CD14-positive monocyte (primary cell): ENCODE measurements around the gene EIF3J. TPM values are rescaled to one million over a fixed set of nuclear protein-coding genes. Genes with fewer than 3 reads are reported as not detected.
A peak's percentile ranks its signal among the peaks of the same experiment; 100 is the strongest.

Source experiments
- DNase-seq, 3 donors: peaks; one replicate each; pipeline ENCODE4 v3.0.0-alpha.2; 2011 to 2022
- H2AFZ ChIP-seq: 2 replicates; pipeline ENCODE4 v1.6.0; 2012; ENCODE audit warnings: mild to moderate bottlenecking, low read depth, low read length, inconsistent platforms; ENCODE audit not compliant: insufficient read depth, poor library complexity, severe bottlenecking
- H3K27ac ChIP-seq, 2 donors: 1 replicate in 1 of 2; 2 replicates in 1 of 2; pipeline ENCODE4 v1.5.1; 2012 to 2013; ENCODE audit warnings: low read length in 2 of 2, control low read depth in 1 of 2, inconsistent platforms in 1 of 2, low read depth in 1 of 2, mild to moderate bottlenecking in 1 of 2
- H3K27me3 ChIP-seq, 2 donors: one replicate each; pipeline versions ENCODE4 v1.6.0 to v1.6.1; 2011 to 2013; ENCODE audit warnings: low read length in 2 of 2; ENCODE audit not compliant: control insufficient read depth in 2 of 2, insufficient read depth in 2 of 2
- H3K36me3 ChIP-seq, 2 donors: replicated peaks in 1 of 2; 1 replicate in 1 of 2; 2 replicates in 1 of 2; pipeline versions ENCODE4 v1.5.1 to v1.6.1; 2012 to 2013; ENCODE audit warnings: low read length in 2 of 2, control low read depth in 1 of 2, inconsistent platforms in 1 of 2, mild to moderate bottlenecking in 1 of 2; ENCODE audit not compliant: insufficient read depth in 2 of 2, control insufficient read depth in 1 of 2
- H3K4me1 ChIP-seq, 2 donors: 1 replicate in 1 of 2; 2 replicates in 1 of 2; pipeline versions ENCODE4 v1.5.1 to v1.6.1; 2012 to 2013; ENCODE audit warnings: low read length in 2 of 2, control low read depth in 1 of 2, inconsistent platforms in 1 of 2, mild to moderate bottlenecking in 1 of 2, moderate library complexity in 1 of 2; ENCODE audit not compliant: insufficient read depth in 2 of 2, control insufficient read depth in 1 of 2
- H3K4me2 ChIP-seq: replicated peaks from 2 replicates; pipeline ENCODE3; 2012; ENCODE audit warnings: low read length, moderate library complexity, mild to moderate bottlenecking; ENCODE audit not compliant: poor library complexity, severe bottlenecking; ENCODE audit errors: extremely low read depth
- H3K4me3 ChIP-seq, 3 experiments: fragments of 200-600 bp in 1 of 3; sonication (generic) in 1 of 3; replicated peaks in 1 of 3; 1 replicate in 2 of 3; 2 replicates in 1 of 3; pipeline ENCODE4 v1.5.1; 2011 to 2013; ENCODE audit warnings: low read length in 3 of 3, mild to moderate bottlenecking in 3 of 3, control low read depth in 2 of 3, low read depth in 2 of 3, inconsistent platforms in 1 of 3, moderate library complexity in 1 of 3
- H3K79me2 ChIP-seq: 2 replicates; pipeline ENCODE4 v1.6.0; 2012; ENCODE audit warnings: mild to moderate bottlenecking, control low read depth, inconsistent platforms, low read length, moderate library complexity; ENCODE audit not compliant: insufficient read depth
- H3K9ac ChIP-seq: 2 replicates; pipeline ENCODE4 v1.6.0; 2017; ENCODE audit warnings: low read length, mild to moderate bottlenecking; ENCODE audit not compliant: insufficient read depth, poor library complexity, severe bottlenecking
- H3K9me3 ChIP-seq, 2 donors: replicated peaks in 1 of 2; 1 replicate in 1 of 2; 2 replicates in 1 of 2; pipeline versions ENCODE4 v1.5.1 to v1.6.1; 2012 to 2013; ENCODE audit warnings: low read length in 2 of 2, control low read depth in 1 of 2; ENCODE audit not compliant: control insufficient read depth in 1 of 2, insufficient read depth in 1 of 2
- H4K20me1 ChIP-seq: 2 replicates; pipeline ENCODE4 v1.6.0; 2012; ENCODE audit warnings: mild to moderate bottlenecking, low read length, control low read depth, moderate library complexity; ENCODE audit not compliant: insufficient read depth
- H3K27ac Mint-ChIP-seq, 7 donors: one replicate each; pipeline ENCODE4 v1.8.0; 2020; ENCODE audit warnings: mild to moderate bottlenecking in 7 of 7, mixed read lengths in 7 of 7, moderate library complexity in 6 of 7, inconsistent platforms in 2 of 7
- H3K27me3 Mint-ChIP-seq, 3 donors: one replicate each; pipeline ENCODE4 v1.8.0; 2021 to 2022; ENCODE audit warnings: low read depth in 3 of 3, mild to moderate bottlenecking in 3 of 3, mixed read lengths in 3 of 3, moderate library complexity in 3 of 3, inconsistent platforms in 1 of 3
- H3K36me3 Mint-ChIP-seq, 2 donors: one replicate each; pipeline ENCODE4 v1.8.0; 2020; ENCODE audit warnings: mixed read lengths in 2 of 2, inconsistent platforms in 1 of 2, mild to moderate bottlenecking in 1 of 2
- H3K4me1 Mint-ChIP-seq: one replicate; pipeline ENCODE4 v1.8.0; 2020; ENCODE audit warnings: mild to moderate bottlenecking, mixed read lengths
- H3K4me3 Mint-ChIP-seq, 2 donors: one replicate each; pipeline ENCODE4 v1.8.0; 2020; ENCODE audit warnings: mild to moderate bottlenecking in 2 of 2, mixed read lengths in 2 of 2, moderate library complexity in 1 of 2
- H3K9me3 Mint-ChIP-seq, 7 donors: one replicate each; pipeline ENCODE4 v1.8.0; 2020 to 2022; ENCODE audit warnings: mixed read lengths in 7 of 7, mild to moderate bottlenecking in 6 of 7, moderate library complexity in 6 of 7, inconsistent platforms in 2 of 7
- WGBS: methylation state at CpG from one replicate; pipeline ENCODE4 v1.1.5; 2013; ENCODE audit warnings: missing lambda C conversion rate; ENCODE audit not compliant: insufficient coverage; 5-methylcytosine and 5-hydroxymethylcytosine counted together
- intact Hi-C, 2 donors: fragments of 100-400 bp; cut with micrococcal nuclease; formaldehyde crosslinking; loops; one replicate each; pipeline versions ENCODE4 v1.15.0 to v1.15.1; 2023
- polyA plus RNA-seq, 3 donors: library from polyadenylated mRNA; depleted of rRNA in 1 of 3; unstranded in 2 of 3; stranded (reverse) in 1 of 3; fragments of 300-500 nt in 2 of 3; fragments of >200 nt in 1 of 3; fragmentation: Illumina TruSeq in 2 of 3; gene quantifications; 1 replicate in 2 of 3; 2 replicates in 1 of 3; pipeline ENCODE4 v1.2.3, GENCODE V29; 2012 to 2021
- TF ChIP-seq, protein P1 (sequence below): fragments of 200-600 bp; IDR thresholded peaks from one replicate; pipeline ENCODE4 v1.8.0; 2022; ENCODE audit warnings: antibody characterized with exemption, mild to moderate bottlenecking

The EIF3J gene
- polyA plus RNA-seq, 3 donors: 9.7 to 20.1 (median 13.5) TPM

- H3K4me2 ChIP-seq: no peak overlapping the region
- Mint-ChIP-seq H3K27ac (peak overlapping the region in 2 of 7 donors; percentile 6 to 28), H3K27me3 (no peaks in the 10 kb centered on the region), H3K36me3 (peaks cover 89 to 97% of the 10 kb centered on the region in 2 donors), H3K4me1 (no peaks in the 10 kb centered on the region), H3K4me3 (no peak overlapping the region), H3K9me3 (peaks cover 0 to 8% (median 3%) of the 10 kb centered on the region in 7 donors)
- H4K20me1 ChIP-seq: peaks cover 32% of the 10 kb centered on the region
- TF ChIP-seq, protein P1, sequence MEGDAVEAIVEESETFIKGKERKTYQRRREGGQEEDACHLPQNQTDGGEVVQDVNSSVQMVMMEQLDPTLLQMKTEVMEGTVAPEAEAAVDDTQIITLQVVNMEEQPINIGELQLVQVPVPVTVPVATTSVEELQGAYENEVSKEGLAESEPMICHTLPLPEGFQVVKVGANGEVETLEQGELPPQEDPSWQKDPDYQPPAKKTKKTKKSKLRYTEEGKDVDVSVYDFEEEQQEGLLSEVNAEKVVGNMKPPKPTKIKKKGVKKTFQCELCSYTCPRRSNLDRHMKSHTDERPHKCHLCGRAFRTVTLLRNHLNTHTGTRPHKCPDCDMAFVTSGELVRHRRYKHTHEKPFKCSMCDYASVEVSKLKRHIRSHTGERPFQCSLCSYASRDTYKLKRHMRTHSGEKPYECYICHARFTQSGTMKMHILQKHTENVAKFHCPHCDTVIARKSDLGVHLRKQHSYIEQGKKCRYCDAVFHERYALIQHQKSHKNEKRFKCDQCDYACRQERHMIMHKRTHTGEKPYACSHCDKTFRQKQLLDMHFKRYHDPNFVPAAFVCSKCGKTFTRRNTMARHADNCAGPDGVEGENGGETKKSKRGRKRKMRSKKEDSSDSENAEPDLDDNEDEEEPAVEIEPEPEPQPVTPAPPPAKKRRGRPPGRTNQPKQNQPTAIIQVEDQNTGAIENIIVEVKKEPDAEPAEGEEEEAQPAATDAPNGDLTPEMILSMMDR: no peak
- H3K79me2 ChIP-seq: no peaks in the 10 kb centered on the region
- no peaks in the 10 kb centered on the region for H3K4me1 ChIP-seq
- intact Hi-C loops: no loop called here
- no peak overlapping the region for H2AFZ ChIP-seq
- no peak overlapping the region for H3K4me3 ChIP-seq
- no peak overlapping the region for H3K9ac ChIP-seq
- WGBS: 94% methylated on average over 5 of the region's 8 CpGs
- peaks cover 5% of the 10 kb centered on the region in 2 donors for H3K9me3 ChIP-seq
- H3K27me3 ChIP-seq: no peaks in the 10 kb centered on the region
- no peak for DNase-seq
- H3K36me3 ChIP-seq: peaks cover 92 to 99% of the 10 kb centered on the region in 2 donors
- H3K27ac ChIP-seq: no peak overlapping the region
Observed at GRCh38 chr15:44565387-44566154, 28.6 kb downstream of the EIF3J start.

DNA sequence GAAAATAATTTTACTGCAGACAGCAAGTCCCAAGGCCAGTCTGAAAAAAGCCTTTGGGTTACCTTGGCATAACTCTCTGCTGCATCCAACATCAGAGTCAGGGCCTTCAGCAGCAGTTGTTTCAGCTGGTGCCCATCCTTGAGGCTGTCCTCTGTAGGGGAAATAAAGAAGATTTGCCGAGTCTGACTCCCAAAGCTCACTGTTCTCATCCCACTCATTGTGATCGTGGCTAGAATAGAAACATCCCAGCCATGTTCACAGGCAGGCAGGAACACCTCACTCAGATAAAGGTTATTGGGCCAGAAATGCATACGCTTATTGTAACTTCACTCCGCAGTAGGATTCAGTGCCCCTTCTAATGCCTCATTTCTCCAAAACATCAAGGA lies 29.2 kb downstream of the EIF3J start:
- Histone ChIP-seq H3K36me3 (peaks cover 92 to 99% of the 10 kb centered on the region in 2 donors), H3K9me3 (peaks cover 5% of the 10 kb centered on the region in 2 donors), H3K4me1 (no peaks in the 10 kb centered on the region), H4K20me1 (peaks cover 34% of the 10 kb centered on the region), H3K79me2 (no peaks in the 10 kb centered on the region), H3K9ac (no peak overlapping the region), H3K4me2 (no peak overlapping the region), H3K27ac (no peak overlapping the region), H3K27me3 (no peaks in the 10 kb centered on the region), H3K4me3 (no peak overlapping the region), H2AFZ (no peak overlapping the region)
- no CpG with 5 or more reads among the region's 4 CpGs for WGBS
- H3K4me1 Mint-ChIP-seq: no peaks in the 10 kb centered on the region
- DNase-seq: no peak
- no peak overlapping the region for H3K4me3 Mint-ChIP-seq
- intact Hi-C loops: no loop called here
- H3K27me3 Mint-ChIP-seq: no peaks in the 10 kb centered on the region
- peak overlapping the region in 1 of 7 donors; percentile 6 for H3K27ac Mint-ChIP-seq
- peaks cover 0 to 8% (median 3%) of the 10 kb centered on the region in 7 donors for H3K9me3 Mint-ChIP-seq
- H3K36me3 Mint-ChIP-seq: peaks cover 89 to 97% of the 10 kb centered on the region in 2 donors
- TF ChIP-seq, protein P1: no peak
